HG03575 (cell line): Measurements from ENCODE around the gene GPR171.

Experiments used
- ATAC-seq: cut with Tn5 transposase; IDR thresholded peaks from one replicate; pipeline ENCODE4 v1.9.1; 2021; ENCODE audit not compliant: unreplicated experiment, insufficient number of reproducible peaks, low FRiP score; ENCODE audit errors: extremely low read depth

Gene GPR171

GRCh38 chr3:151152455-151153079 lies 50.4 kb downstream of the GPR171 start:
- no peak for ATAC-seq
